ENCODE results near the gene AIP. TPM values are rescaled to one million over a fixed set of nuclear protein-coding genes. Genes with fewer than 3 reads are reported as not detected.

The AIP gene
- total and polyA plus RNA-seq, 9 of the 15 experiments (the other 6 are each of a cell fraction or from before 2014, with no cell fraction given): 5.2 to 92.5 (median 52.7) TPM

DNA sequence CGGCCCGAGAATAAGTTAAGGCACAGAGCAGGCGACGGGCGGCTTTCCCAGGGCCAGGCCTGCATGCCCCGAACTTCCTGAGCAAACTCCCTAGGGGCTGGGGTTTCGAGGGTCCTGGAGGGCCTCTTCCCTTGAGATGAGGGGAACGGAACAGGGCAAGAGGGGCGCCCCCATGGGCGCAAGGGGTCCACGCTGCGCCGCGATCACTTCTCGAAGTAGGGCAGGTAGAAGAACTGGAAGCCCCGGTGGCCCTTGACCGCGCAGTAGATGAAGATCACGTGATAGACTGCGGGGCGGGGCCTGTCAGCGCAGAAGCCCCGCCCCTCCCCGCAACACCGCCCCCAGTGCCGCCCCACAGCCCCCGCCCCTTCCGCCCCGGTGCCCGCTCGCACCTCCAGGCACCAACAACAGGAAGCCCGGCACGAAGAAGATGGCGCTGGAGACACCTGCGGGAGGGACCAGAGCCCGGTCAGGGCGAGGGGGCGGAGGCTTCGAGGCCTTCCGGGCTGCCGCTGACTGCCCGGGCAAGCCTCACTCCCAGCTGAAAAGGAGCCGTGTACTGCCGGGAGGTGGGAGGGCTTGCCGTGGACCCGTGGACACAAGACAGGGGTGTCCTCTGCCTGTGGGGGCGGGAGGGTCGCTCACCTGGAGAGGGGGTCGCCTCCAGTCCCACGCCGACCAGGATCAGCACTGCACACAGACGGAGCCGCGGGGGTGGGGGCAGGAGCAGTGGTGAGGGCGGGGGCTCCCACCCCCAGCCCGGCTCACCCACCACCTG, 18.2 kb upstream of the AIP start (continued):
- TF ChIP-seq, protein P1, sequence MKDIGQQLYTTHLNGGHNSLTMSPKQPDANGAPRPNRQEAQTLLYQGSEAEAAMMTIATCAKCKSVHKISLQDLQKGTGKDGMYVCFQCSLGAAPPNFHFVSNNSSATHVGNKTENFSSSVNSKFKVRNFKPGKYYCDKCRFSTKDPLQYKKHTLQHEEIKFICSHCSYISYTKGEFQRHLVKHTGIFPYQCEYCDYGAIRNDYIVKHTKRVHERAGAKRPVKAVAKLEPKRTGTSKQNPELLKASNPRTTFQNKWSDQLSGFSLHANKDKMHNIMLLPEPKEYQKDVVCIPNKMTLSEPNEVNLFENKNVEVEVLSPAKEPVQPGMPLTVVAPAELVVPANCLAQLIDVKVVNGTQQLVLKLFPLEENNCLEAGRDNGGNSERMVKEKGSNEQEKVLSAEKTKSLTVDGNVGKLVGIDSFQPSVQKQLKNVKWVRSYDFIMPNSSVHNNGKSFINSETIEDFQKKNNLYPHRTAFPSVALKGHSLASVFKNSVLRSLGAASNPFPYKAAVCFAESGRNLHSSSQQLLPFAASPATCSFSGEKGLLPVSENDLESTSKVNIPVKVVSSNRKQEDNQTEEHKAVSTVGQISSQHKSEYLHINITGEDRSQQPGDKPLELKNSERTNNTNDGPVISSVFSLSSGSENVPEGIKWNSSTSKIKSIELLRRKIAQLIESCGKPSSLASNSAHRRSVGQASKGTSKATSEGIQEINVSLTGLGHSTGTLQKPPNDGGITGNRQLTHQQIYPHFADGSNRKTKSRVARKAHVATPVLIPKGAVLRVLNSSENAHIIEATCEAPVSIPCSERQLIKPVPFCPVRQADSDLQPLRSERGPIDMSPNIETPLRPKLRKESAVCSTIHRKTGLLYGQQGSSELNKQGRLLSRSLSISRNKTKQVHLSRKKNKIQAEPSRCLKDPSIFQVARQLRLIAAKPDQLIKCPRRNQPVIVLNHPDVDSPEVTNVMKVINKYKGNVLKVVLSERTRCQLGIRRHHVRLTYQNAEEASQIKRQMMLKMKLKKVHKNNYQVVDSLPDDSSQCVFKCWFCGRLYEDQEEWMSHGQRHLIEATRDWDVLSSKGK (CRISPR knock-in tag; IDR thresholded peaks at IDR 0.05): no peak
- TF ChIP-seq MBD2 (IDR thresholded peaks at IDR 0.05; ENCODE audit: borderline replicate concordance, low read depth) (no peak; the same call in 1 of the 2 replicates), PCBP2 (IDR thresholded peaks at IDR 0.05; ENCODE audit: low read depth, low read length, poor library complexity, severe bottlenecking) (no peak), CUX1 (CRISPR knock-in tag; IDR thresholded peaks at IDR 0.05) (no peak), ZFP30 (CRISPR knock-in tag; IDR thresholded peaks at IDR 0.05; ENCODE audit: borderline replicate concordance) (no peak), ZNF354B (CRISPR knock-in tag; IDR thresholded peaks at IDR 0.05) (no peak), U2AF2 (optimal IDR thresholded peaks at IDR 0.05; ENCODE audit: low read depth, low read length) (no peak), CCAR2 (IDR thresholded peaks at IDR 0.05; ENCODE audit: low read depth, low read length) (no peak), PCBP1 (IDR thresholded peaks at IDR 0.05; ENCODE audit: low read depth, low read length, poor library complexity, severe bottlenecking) (no peak), TEAD2 (tag; IDR thresholded peaks at IDR 0.05) (no peak), ETV6 (IDR thresholded peaks at IDR 0.05; ENCODE audit: borderline replicate concordance in 1 of 2, low read depth in 2 of 2, low read length in 1 of 2) (no peak), ETV6 (CRISPR knock-in tag; IDR thresholded peaks at IDR 0.05; ENCODE audit: borderline replicate concordance) (no peak), EGR1 (conservative IDR thresholded peaks at IDR 0.05) (peak; percentile 74), PHF21A (IDR thresholded peaks at IDR 0.05; ENCODE audit: borderline replicate concordance, low read depth) (no peak)
- TF ChIP-seq, protein P2, sequence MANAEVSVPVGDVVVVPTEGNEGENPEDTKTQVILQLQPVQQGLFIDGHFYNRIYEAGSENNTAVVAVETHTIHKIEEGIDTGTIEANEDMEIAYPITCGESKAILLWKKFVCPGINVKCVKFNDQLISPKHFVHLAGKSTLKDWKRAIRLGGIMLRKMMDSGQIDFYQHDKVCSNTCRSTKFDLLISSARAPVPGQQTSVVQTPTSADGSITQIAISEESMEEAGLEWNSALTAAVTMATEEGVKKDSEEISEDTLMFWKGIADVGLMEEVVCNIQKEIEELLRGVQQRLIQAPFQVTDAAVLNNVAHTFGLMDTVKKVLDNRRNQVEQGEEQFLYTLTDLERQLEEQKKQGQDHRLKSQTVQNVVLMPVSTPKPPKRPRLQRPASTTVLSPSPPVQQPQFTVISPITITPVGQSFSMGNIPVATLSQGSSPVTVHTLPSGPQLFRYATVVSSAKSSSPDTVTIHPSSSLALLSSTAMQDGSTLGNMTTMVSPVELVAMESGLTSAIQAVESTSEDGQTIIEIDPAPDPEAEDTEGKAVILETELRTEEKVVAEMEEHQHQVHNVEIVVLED (CRISPR knock-in tag; IDR thresholded peaks at IDR 0.05): no peak
- TF ChIP-seq, protein P3, sequence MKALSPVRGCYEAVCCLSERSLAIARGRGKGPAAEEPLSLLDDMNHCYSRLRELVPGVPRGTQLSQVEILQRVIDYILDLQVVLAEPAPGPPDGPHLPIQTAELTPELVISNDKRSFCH (CRISPR knock-in tag; IDR thresholded peaks at IDR 0.05): no peak
- TF ChIP-seq, protein P3 (tag; IDR thresholded peaks at IDR 0.05): no peak

All from K562 (cell line).